ENCODE results near the gene SRP9. TPM values are rescaled to one million over a fixed set of nuclear protein-coding genes. Genes with fewer than 3 reads are reported as not detected.

SRP9 gene
- 316 and 344 TPM in 2 replicates for total RNA-seq

- Histone ChIP-seq H3K4me3 (ENCODE audit: low read depth, low read length) (peak within 1 kb of the TSS; percentile 97), H3K36me3 (ENCODE audit: control insufficient read depth, insufficient read depth, low read length) (no peaks in the 10 kb centered on the region), H3K27me3 (ENCODE audit: control insufficient read depth, insufficient read depth, low read length) (no peaks in the 10 kb centered on the region)
- DNase-seq (ENCODE audit: low read depth) = peak; percentile 92
- TF ChIP-seq CTCF (IDR thresholded peaks at IDR 0.05; ENCODE audit: insufficient read depth, low read length, poor library complexity, severe bottlenecking) = peak; percentile 88
Observed at GRCh38 chr1:225777583-225778336, at the start of gene SRP9. TSS of gene SRP9 (plus strand) at chr1:225777826. CDS start at chr1:225777941, 115 bp downstream.

- Histone ChIP-seq H3K4me3 (ENCODE audit: low read depth, low read length) (no peak overlapping the region), H3K36me3 (ENCODE audit: control insufficient read depth, insufficient read depth, low read length) (no peaks in the 10 kb centered on the region), H3K27me3 (ENCODE audit: control insufficient read depth, insufficient read depth, low read length) (no peaks in the 10 kb centered on the region)
- no peak for TF ChIP-seq CTCF (IDR thresholded peaks at IDR 0.05; ENCODE audit: insufficient read depth, low read length, poor library complexity, severe bottlenecking)
- no peak for DNase-seq (ENCODE audit: low read depth)
Observed at GRCh38 chr1:225731491-225731890, 46.1 kb upstream of the SRP9 start.

GRCh38 chr1:225733254-225733653 lies 44.4 kb upstream of the SRP9 start:
- DNase-seq (ENCODE audit: low read depth) = no peak
- Histone ChIP-seq H3K27me3 (ENCODE audit: control insufficient read depth, insufficient read depth, low read length) (no peaks in the 10 kb centered on the region), H3K36me3 (ENCODE audit: control insufficient read depth, insufficient read depth, low read length) (no peaks in the 10 kb centered on the region), H3K4me3 (ENCODE audit: low read depth, low read length) (no peak overlapping the region)
- no peak for TF ChIP-seq CTCF (IDR thresholded peaks at IDR 0.05; ENCODE audit: insufficient read depth, low read length, poor library complexity, severe bottlenecking)

GRCh38 chr1:225735252-225736149 lies 42.1 kb upstream of the SRP9 start:
- Histone ChIP-seq H3K4me3 (ENCODE audit: low read depth, low read length) (no peak overlapping the region), H3K36me3 (ENCODE audit: control insufficient read depth, insufficient read depth, low read length) (no peaks in the 10 kb centered on the region), H3K27me3 (ENCODE audit: control insufficient read depth, insufficient read depth, low read length) (no peaks in the 10 kb centered on the region)
- DNase-seq (ENCODE audit: low read depth) = peak; percentile 99
- TF ChIP-seq CTCF (IDR thresholded peaks at IDR 0.05; ENCODE audit: insufficient read depth, low read length, poor library complexity, severe bottlenecking) = no peak

- H3K27me3 ChIP-seq (ENCODE audit: control insufficient read depth, insufficient read depth, low read length) = no peaks in the 10 kb centered on the region
- no peak for DNase-seq (ENCODE audit: low read depth)
- no peak overlapping the region for H3K4me3 ChIP-seq (ENCODE audit: low read depth, low read length)
- no peak for TF ChIP-seq CTCF (IDR thresholded peaks at IDR 0.05; ENCODE audit: insufficient read depth, low read length, poor library complexity, severe bottlenecking)
- H3K36me3 ChIP-seq (ENCODE audit: control insufficient read depth, insufficient read depth, low read length) = no peaks in the 10 kb centered on the region
Observed at GRCh38 chr1:225736437-225737098, 41.1 kb upstream of the SRP9 start.
